Activated gamma-delta T cell (primary cell): ENCODE data around the gene OVCH2.

Source experiments
- DNase-seq: peaks from one replicate; lab custom pipeline; 2025; lab: John Stamatoyannopoulos, UW

OVCH2 gene

DNA sequence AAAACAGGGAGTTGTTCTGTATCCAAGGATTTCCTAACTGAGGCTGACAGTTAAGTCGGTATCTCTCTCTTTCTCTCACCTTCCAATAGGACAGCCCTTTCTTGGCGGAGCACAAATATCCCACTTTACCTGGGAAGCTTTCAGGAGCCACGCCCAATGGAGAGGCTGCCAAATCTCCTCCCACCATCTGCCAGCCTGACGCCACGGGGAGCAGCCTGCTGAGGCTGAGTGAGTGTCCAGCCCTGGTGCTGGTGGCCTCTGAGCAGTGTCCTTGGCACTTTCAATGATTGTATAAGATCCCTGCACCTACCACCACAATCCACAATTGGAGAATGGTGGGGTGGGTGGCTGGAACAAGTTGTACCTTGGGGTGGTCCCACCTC is 66.6 kb downstream of the OVCH2 start:
- no peak for DNase-seq
